ENCODE data around the gene C9orf57. TPM values are rescaled to one million over a fixed set of nuclear protein-coding genes. Genes with fewer than 3 reads are reported as not detected.

Gene C9orf57
- total RNA-seq, 4 donors from 2014 or later: not detected

DNA sequence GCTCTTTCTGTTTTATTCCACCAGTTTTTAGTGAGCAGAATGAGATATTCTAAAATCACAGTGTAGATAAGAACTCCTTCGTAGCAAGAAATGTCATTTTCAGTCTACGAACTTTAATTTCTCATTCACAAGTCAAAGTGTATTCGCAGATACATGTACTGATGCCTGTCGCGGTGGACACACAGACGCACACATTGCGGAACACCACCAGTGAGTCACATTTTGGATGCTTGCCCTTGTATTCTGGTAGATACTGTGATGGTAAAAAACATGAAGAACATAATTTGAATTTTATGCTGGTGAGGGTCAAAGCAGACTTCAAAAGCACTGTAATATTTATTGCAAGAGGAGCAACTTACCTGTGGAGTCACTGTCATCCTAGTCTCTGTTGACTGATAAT, 4.7 kb upstream of the C9orf57 start:
- DNase-seq: no peak
- H3K27ac ChIP-seq: no peak overlapping the region
- no peaks in the 10 kb centered on the region for H3K27me3 ChIP-seq
- H3K36me3 ChIP-seq: no peaks in the 10 kb centered on the region
- no peaks in the 10 kb centered on the region for H3K4me1 ChIP-seq
- no peak for TF ChIP-seq POLR2A (IDR thresholded peaks at IDR 0.05)
- TF ChIP-seq, protein P1, sequence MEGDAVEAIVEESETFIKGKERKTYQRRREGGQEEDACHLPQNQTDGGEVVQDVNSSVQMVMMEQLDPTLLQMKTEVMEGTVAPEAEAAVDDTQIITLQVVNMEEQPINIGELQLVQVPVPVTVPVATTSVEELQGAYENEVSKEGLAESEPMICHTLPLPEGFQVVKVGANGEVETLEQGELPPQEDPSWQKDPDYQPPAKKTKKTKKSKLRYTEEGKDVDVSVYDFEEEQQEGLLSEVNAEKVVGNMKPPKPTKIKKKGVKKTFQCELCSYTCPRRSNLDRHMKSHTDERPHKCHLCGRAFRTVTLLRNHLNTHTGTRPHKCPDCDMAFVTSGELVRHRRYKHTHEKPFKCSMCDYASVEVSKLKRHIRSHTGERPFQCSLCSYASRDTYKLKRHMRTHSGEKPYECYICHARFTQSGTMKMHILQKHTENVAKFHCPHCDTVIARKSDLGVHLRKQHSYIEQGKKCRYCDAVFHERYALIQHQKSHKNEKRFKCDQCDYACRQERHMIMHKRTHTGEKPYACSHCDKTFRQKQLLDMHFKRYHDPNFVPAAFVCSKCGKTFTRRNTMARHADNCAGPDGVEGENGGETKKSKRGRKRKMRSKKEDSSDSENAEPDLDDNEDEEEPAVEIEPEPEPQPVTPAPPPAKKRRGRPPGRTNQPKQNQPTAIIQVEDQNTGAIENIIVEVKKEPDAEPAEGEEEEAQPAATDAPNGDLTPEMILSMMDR (IDR thresholded peaks at IDR 0.05): no peak
- H3K9me3 ChIP-seq: peaks cover 0 to 3% (median 0%) of the 10 kb centered on the region in 4 donors
- no peak overlapping the region for H3K4me3 ChIP-seq

DNA sequence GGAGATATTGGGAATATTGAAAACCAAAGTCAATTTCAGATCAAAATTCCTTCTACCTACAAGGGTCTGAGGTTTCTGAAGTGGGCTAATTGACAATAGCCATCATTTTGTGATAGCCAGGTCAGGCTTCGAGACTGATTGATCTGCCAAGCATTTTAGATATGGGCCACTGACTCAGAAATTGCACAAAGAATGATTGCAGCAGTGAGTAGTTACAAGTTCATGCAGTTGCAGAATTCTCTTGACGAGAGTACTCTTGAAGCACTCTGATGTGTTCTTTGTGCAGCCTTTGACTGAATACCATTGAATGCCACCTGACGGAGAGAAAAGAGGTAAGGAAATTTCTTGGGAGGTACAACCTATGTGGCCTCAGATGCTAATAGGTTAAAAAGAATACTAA, 8.3 kb downstream of the C9orf57 start:
- Histone ChIP-seq H3K9me3 (no peaks in the 10 kb centered on the region), H3K27ac (no peak overlapping the region), H3K27me3 (no peaks in the 10 kb centered on the region), H3K36me3 (no peaks in the 10 kb centered on the region), H3K4me3 (no peak overlapping the region), H3K4me1 (no peaks in the 10 kb centered on the region)
- no peak for TF ChIP-seq POLR2A (IDR thresholded peaks at IDR 0.05)
- no peak for DNase-seq

DNA sequence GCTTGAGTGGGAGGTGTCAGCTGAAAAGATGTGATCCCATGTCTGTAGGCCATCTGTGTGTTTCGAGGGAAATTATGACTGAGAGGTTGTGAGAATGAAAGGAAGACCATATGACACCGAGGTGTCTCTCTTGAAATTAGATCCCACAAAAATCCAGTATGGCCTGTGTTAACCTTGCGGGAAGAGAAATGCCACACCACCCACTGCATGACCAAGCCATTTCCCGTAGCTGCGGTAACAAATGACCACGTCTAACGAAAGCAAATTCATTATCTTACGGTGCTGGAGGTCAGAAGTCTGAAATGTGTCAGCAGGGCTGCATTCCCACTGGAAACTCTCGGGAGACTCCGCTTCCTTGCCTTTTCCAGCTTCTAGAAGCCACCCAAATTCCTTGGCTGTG, 11.6 kb downstream of the C9orf57 start:
- Histone ChIP-seq H3K4me1 (no peaks in the 10 kb centered on the region), H3K4me3 (no peak overlapping the region), H3K27ac (no peak overlapping the region), H3K9me3 (no peaks in the 10 kb centered on the region), H3K36me3 (no peaks in the 10 kb centered on the region), H3K27me3 (no peaks in the 10 kb centered on the region)
- TF ChIP-seq POLR2A (IDR thresholded peaks at IDR 0.05): no peak
- TF ChIP-seq, protein P1 (IDR thresholded peaks at IDR 0.05): no peak
- DNase-seq: no peak

DNA sequence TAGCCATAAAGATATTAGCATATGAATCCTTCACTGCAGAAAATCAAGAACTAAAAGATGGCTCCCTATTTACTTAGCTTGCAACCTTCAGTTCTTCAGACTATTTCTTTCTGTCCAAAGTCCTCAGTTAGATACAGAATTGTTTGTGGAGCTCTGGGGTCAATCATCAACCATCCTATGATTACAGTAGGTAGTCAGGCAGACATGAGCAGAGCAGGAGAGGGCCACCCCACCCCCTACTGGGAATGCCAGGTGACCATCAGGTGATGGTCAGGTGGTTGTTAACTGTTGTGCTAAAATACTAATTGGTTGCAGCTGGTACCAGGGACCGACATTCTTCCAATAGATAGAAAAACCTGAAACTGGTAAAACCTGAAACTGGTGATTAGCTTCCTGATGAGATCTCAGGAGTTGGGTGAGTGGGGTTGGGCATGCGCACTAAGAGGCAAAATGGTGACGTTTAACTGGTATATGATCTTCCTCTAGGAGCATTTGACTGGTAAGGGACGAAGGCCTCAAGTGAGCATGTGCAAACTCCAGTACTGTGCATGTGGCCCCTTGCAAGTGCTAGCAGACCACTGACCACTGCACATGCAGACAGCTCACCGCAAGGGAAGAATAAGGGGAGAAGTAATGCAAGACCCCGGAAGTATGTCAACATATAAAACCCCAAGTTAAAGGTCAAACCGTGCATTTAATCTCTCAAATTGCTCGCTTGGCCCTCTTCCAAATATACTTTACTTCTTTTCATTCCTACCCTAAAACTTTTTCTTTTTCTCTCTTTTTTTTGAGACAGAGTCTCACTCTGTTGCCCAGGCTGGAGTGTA, 13.6 kb downstream of the C9orf57 start:
- Histone ChIP-seq H3K27ac (no peak overlapping the region), H3K27me3 (no peaks in the 10 kb centered on the region), H3K9me3 (no peaks in the 10 kb centered on the region), H3K4me1 (no peaks in the 10 kb centered on the region), H3K36me3 (no peaks in the 10 kb centered on the region), H3K4me3 (no peak overlapping the region)
- DNase-seq: no peak
- TF ChIP-seq, protein P1 (IDR thresholded peaks at IDR 0.05): no peak

DNA sequence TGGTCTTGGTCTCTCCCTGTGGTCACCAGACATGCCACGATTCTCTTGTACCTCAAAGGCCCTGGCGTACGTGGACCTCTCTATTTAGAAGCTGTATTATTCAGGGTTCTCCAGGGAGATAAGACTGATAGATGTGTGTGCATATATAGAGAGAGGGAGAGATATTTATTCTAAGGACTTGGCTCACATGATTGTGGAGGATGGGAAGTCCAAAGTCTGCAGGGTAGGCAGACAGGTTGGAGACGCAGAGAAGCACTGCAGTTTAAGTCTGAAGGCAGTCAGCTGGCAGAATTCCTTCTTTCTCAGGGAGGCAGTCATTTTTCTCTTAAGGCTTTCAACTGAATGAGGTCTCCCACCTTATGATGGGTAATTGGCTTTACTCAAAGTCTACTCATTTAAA, 16.3 kb downstream of the C9orf57 start:
- H3K27ac ChIP-seq: peak overlapping the region in 2 of 4 donors; percentile 63
- H3K4me3 ChIP-seq: no peak overlapping the region
- no peaks in the 10 kb centered on the region for H3K36me3 ChIP-seq
- H3K27me3 ChIP-seq: no peaks in the 10 kb centered on the region
- peaks cover 0 to 6% (median 0%) of the 10 kb centered on the region in 4 donors for H3K4me1 ChIP-seq
- peak in 1 of 3 donors; percentile 79 for DNase-seq
- no peaks in the 10 kb centered on the region for H3K9me3 ChIP-seq
- TF ChIP-seq, protein P1 (IDR thresholded peaks at IDR 0.05): no peak
- peak in 1 of 2 donors; percentile 31 for TF ChIP-seq POLR2A (IDR thresholded peaks at IDR 0.05)

DNA sequence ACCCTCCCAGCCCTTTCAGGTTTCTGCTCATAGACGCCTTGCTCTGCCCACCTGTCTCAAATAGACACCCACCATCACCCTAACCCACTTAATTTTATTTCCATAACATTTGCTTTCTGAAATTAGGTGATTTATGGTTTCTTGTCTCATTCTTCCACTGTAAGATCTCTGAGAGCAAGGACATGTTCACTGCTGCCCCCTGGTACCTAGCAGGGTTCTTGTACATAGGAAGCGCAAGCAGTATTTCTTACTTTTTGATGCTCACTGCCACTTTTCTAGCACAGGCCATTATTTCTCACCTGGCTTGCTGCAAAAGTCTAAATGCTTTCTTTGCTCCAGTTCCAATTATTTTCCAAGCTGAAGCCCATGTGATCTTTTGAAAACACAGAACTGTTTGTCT, 16.8 kb downstream of the C9orf57 start:
- no peaks in the 10 kb centered on the region for H3K36me3 ChIP-seq
- no peaks in the 10 kb centered on the region for H3K27me3 ChIP-seq
- DNase-seq: no peak
- no peak for TF ChIP-seq POLR2A (IDR thresholded peaks at IDR 0.05)
- TF ChIP-seq, protein P1 (IDR thresholded peaks at IDR 0.05): no peak
- no peak overlapping the region for H3K4me3 ChIP-seq
- peaks cover 0 to 6% (median 0%) of the 10 kb centered on the region in 4 donors for H3K4me1 ChIP-seq
- H3K27ac ChIP-seq: peak overlapping the region in 2 of 4 donors; percentile 47 to 63
- H3K9me3 ChIP-seq: no peaks in the 10 kb centered on the region
